GM18498 (cell line): ENCODE data around the gene ALDH3A2.

ENCODE experiments used
- ATAC-seq: cut with Tn5 transposase; IDR thresholded peaks from one replicate; pipeline ENCODE4 v1.9.1; 2021; ENCODE audit warnings: mild to moderate bottlenecking, moderate library complexity; ENCODE audit not compliant: unreplicated experiment

The ALDH3A2 gene

GRCh38 chr17:19648475-19649273 lies at the start of gene ALDH3A2:
Gene ALDH3A2 (plus strand): TSS chr17:19648751. CDS start chr17:19648972, 221 bp downstream.
- ATAC-seq, result peak; percentile 93

DNA sequence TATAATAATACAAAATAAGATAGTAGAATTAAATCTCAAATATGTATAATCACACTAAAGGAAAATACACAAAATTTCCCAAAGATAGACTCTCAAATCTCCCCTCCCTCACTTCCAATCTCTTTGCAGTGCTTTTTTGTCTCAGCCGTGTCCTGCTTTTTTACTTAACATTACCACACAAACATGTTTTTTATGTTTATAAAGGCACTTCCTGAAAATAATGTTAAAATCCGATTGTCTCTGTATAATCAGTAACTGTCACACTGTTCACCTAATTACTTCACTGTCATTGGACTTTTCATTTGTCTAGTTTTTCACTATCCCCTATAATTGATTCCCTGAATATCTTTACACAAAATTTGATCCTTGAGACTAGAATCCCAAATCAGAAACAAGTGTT lies 38.2 kb upstream of the ALDH3A2 start:
- no peak for ATAC-seq

DNA sequence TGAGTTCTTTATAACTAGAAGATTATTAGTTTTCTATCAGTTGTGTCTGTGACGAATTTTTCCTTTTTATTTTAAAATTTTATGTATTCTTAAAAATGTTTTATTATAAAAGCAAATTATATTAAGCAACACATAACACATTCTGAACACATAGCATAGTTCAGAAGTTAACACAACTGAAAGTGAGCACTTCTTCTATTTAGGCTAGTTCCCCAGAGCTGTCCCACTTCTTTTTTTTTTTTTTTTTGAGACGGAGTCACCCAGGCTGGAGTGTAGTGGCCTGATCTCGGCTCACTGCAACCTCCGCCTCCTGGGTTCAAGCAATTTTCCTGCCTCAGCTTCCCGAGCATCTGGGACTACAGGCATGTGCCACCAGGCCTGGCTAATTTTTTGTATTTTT lies 37.7 kb upstream of the ALDH3A2 start:
- no peak for ATAC-seq

- no peak for ATAC-seq
Measured at GRCh38 chr17:19613979-19614378, 34.6 kb upstream of the ALDH3A2 start.

GRCh38 chr17:19614900-19615299 lies 33.7 kb upstream of the ALDH3A2 start:
- ATAC-seq, result no peak

GRCh38 chr17:19618015-19618414 lies 30.5 kb upstream of the ALDH3A2 start:
- no peak for ATAC-seq

DNA sequence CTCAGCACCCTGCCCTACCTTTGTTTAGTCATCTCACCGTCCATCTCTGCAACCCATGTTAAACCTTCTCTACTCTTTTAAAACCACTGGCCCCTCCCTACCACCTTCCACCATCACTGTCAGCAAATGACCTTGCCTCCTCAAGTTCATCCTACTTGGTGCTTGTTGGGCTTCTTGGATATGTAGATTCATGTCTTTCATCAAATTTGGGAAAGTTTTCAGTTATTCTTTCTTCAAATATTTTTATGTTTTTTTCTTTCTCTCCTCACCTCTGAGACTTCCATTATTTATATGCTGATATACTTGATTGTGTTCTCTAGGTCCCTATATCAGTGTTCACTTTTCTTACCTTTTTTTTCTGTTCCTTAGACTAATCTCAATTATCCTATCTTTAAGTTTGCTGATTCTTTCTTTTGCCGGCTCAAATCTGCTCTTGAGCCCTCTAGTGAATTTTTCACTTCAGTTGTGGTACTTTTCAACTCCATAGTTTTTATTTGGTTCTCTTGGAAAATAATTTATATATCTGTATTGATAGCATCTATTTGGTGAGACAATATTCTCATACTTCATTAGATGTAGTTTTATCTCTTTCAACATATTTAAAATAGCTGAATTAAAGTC lies 28.7 kb upstream of the ALDH3A2 start:
- no peak for ATAC-seq

DNA sequence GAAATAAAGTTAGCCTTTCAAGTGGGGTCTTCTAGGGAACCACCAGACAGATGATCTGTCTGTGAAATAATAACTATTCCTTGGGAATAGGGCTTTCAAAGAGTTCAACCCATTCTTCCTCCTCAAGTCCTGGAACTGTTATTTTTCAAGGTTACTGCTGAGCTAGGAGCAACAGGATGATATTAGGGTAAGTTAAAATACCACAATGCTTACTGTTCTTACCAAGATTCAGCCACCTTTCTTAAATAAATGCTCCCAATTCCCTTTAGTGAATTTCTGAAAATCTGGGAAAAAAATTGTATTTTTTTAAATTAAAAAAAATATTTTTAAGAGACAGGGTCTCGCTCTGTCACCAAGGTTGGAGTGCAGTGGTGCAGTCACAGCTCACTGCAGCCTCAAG lies 26.9 kb upstream of the ALDH3A2 start:
- ATAC-seq, result no peak

DNA sequence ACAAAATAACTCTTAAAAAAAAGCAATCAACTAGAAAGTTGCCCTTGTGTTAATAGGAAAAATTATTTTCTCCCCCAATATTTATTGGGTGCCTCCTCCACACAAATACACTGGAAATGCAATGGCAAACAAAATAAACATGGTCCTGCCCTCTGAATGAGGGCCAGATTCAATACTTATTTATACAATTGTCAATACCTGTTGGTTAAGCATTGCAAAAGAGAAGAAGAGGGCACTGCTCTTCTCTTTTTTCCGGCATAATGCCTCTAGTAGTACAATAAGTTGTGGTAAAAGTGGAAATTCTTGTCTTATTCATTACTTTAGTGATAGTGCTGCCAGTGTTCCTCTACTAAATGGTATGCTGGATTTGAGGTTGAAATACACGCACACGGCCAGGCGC lies 22.5 kb upstream of the ALDH3A2 start:
- no peak for ATAC-seq

DNA sequence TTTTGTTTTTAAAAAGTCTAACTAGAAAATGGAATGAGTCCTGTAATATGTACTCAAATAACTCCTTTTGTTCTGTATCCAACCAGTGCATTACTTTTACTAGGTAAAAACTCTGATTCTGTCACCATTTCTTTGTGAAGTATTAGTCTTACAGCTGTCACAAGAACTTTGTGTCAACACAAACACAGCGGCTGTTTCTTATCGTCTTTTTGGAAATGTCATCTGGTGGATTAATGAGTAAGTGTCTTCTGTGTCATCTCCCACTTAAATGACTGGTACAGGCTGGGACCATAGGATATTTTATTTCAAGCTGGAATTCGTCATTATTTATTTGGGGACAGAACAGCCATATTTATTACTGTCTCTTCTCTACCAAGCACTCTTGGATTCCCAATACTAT lies 19.1 kb upstream of the ALDH3A2 start:
- ATAC-seq, result no peak

DNA sequence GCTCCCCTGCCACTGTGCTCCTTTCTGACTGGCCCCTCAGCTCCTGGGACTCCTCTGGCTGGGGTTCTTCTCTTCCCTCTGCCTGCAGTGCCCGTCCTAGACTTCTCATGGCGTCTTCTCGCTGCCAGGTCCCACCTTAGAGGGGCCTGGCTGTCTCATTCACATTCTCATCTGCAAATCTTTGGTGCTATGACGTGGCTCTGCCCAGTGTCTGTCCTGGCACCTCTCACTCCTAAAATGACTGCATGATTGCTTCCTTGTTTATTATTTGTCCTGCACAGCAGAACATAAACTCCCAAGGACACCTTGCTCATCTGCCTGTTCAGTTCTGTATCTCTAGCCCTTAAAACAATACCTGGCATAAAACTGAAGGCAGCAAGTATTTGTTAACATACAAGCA lies 18.5 kb upstream of the ALDH3A2 start:
- no peak for ATAC-seq

DNA sequence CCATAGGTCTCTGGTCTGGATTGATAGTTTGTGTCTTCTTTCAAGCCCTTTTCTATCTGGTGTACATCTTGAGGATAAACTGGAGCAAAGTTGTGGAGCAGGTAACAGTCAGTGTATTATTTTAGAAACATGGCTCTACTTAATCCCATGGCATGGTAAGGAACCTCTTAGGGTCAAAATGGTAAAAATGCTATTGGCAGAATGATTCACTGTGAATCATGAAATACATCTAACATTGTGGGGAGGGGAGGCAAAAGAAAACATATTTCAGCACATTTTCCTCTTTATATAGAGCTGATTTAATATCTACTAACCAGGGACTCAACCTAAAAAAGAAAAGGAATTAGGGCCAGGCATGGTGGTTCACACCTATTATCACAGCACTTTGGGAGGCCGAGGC lies 17.9 kb upstream of the ALDH3A2 start:
- ATAC-seq, result no peak

DNA sequence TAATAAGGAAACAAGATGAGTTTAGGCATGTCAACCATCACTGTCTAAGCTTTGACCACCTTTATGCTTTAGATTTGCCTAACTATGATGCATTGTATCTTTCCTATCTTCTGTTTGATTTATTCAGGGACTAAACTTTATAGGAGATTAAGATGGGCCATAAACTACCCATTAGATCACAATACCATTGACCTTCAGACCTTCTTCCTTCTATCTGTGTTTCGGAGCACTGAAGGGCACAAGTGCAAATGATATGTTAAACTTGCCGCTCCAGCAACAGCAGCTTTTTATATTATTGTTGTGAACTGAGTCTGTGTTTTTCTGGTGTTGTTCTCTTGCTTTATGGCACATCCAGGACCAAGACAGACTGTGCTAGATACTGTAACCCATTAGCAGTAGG lies 16.6 kb upstream of the ALDH3A2 start:
- no peak for ATAC-seq

- ATAC-seq, result no peak
Measured at GRCh38 chr17:19641687-19642372, 6.7 kb upstream of the ALDH3A2 start.

DNA sequence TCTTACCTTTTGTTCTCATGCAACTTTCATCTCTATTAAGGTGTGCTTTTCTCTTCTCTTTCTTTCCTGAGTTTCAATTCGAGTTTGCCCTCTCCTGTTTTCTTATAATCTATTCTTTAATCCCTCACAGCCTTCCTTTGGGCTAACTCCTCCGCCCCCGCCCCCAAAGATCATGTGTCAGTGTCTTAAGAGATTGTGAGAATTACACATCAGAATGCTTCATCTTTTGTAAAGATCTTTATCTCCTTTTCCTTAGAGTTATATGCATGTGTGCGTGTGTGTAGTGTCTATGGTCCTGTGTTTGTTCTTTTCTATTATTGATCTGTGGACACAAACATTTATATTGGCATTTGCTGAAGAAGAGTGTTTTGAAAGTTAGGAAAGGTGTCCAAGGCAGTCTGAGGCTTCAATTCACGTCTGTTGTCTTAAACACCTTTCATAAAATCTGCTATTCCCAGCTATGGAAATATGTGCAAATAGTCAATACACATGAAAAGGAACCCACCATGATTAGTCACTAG lies 6.1 kb upstream of the ALDH3A2 start:
- ATAC-seq, result no peak

- ATAC-seq, result no peak
Measured at GRCh38 chr17:19644493-19645210, 3.9 kb upstream of the ALDH3A2 start.

DNA sequence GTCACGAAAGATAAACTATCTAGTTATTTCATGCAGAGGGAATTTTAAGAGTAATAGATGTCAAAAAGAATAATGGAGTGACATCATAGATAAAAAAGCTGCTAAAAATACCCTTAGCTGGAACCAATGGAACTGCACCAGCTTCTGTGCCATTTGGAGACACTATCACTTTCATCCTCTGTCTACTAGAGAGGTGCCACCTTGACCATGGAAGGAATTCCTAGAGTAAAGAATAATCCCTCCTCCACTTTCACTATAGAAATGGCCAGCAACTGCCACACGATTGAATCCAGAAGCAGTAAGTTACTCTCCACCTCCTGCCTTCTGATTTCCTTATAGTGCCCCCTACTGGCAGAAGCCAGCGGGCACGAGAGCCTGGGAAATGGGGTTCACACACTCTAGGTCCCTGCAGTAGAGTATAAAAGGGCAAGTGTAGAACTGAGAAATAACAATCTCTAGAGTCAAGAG lies 2.8 kb upstream of the ALDH3A2 start:
- no peak for ATAC-seq

GRCh38 chr17:19646788-19647696 lies 1.5 kb upstream of the ALDH3A2 start:
- no peak for ATAC-seq

- no peak for ATAC-seq
Measured at GRCh38 chr17:19647697-19648474, 665 bp upstream of the ALDH3A2 start.
